CD14-positive monocyte (primary cell): ENCODE measurements around the gene ABHD12. TPM values are rescaled to one million over a fixed set of nuclear protein-coding genes. Genes with fewer than 3 reads are reported as not detected.

Experiments used
- DNase-seq, 3 donors: peaks; one replicate each; pipeline ENCODE4 v3.0.0-alpha.2; 2011 to 2022
- H2AFZ ChIP-seq: 2 replicates; pipeline ENCODE4 v1.6.0; 2012; ENCODE audit warnings: mild to moderate bottlenecking, low read depth, low read length, inconsistent platforms; ENCODE audit not compliant: insufficient read depth, poor library complexity, severe bottlenecking
- H3K27ac ChIP-seq, 2 donors: 1 replicate in 1 of 2; 2 replicates in 1 of 2; pipeline ENCODE4 v1.5.1; 2012 to 2013; ENCODE audit warnings: low read length in 2 of 2, control low read depth in 1 of 2, inconsistent platforms in 1 of 2, low read depth in 1 of 2, mild to moderate bottlenecking in 1 of 2
- H3K27me3 ChIP-seq, 2 donors: one replicate each; pipeline versions ENCODE4 v1.6.0 to v1.6.1; 2011 to 2013; ENCODE audit warnings: low read length in 2 of 2; ENCODE audit not compliant: control insufficient read depth in 2 of 2, insufficient read depth in 2 of 2
- H3K36me3 ChIP-seq, 2 donors: replicated peaks in 1 of 2; 1 replicate in 1 of 2; 2 replicates in 1 of 2; pipeline versions ENCODE4 v1.5.1 to v1.6.1; 2012 to 2013; ENCODE audit warnings: low read length in 2 of 2, control low read depth in 1 of 2, inconsistent platforms in 1 of 2, mild to moderate bottlenecking in 1 of 2; ENCODE audit not compliant: insufficient read depth in 2 of 2, control insufficient read depth in 1 of 2
- H3K4me1 ChIP-seq, 2 donors: 1 replicate in 1 of 2; 2 replicates in 1 of 2; pipeline versions ENCODE4 v1.5.1 to v1.6.1; 2012 to 2013; ENCODE audit warnings: low read length in 2 of 2, control low read depth in 1 of 2, inconsistent platforms in 1 of 2, mild to moderate bottlenecking in 1 of 2, moderate library complexity in 1 of 2; ENCODE audit not compliant: insufficient read depth in 2 of 2, control insufficient read depth in 1 of 2
- H3K4me2 ChIP-seq: replicated peaks from 2 replicates; pipeline ENCODE3; 2012; ENCODE audit warnings: low read length, moderate library complexity, mild to moderate bottlenecking; ENCODE audit not compliant: poor library complexity, severe bottlenecking; ENCODE audit errors: extremely low read depth
- H3K4me3 ChIP-seq, 3 experiments: fragments of 200-600 bp in 1 of 3; sonication (generic) in 1 of 3; replicated peaks in 1 of 3; 1 replicate in 2 of 3; 2 replicates in 1 of 3; pipeline ENCODE4 v1.5.1; 2011 to 2013; ENCODE audit warnings: low read length in 3 of 3, mild to moderate bottlenecking in 3 of 3, control low read depth in 2 of 3, low read depth in 2 of 3, inconsistent platforms in 1 of 3, moderate library complexity in 1 of 3
- H3K79me2 ChIP-seq: 2 replicates; pipeline ENCODE4 v1.6.0; 2012; ENCODE audit warnings: mild to moderate bottlenecking, control low read depth, inconsistent platforms, low read length, moderate library complexity; ENCODE audit not compliant: insufficient read depth
- H3K9ac ChIP-seq: 2 replicates; pipeline ENCODE4 v1.6.0; 2017; ENCODE audit warnings: low read length, mild to moderate bottlenecking; ENCODE audit not compliant: insufficient read depth, poor library complexity, severe bottlenecking
- H3K9me3 ChIP-seq, 2 donors: replicated peaks in 1 of 2; 1 replicate in 1 of 2; 2 replicates in 1 of 2; pipeline versions ENCODE4 v1.5.1 to v1.6.1; 2012 to 2013; ENCODE audit warnings: low read length in 2 of 2, control low read depth in 1 of 2; ENCODE audit not compliant: control insufficient read depth in 1 of 2, insufficient read depth in 1 of 2
- H4K20me1 ChIP-seq: 2 replicates; pipeline ENCODE4 v1.6.0; 2012; ENCODE audit warnings: mild to moderate bottlenecking, low read length, control low read depth, moderate library complexity; ENCODE audit not compliant: insufficient read depth
- H3K27ac Mint-ChIP-seq, 7 donors: one replicate each; pipeline ENCODE4 v1.8.0; 2020; ENCODE audit warnings: mild to moderate bottlenecking in 7 of 7, mixed read lengths in 7 of 7, moderate library complexity in 6 of 7, inconsistent platforms in 2 of 7
- H3K27me3 Mint-ChIP-seq, 3 donors: one replicate each; pipeline ENCODE4 v1.8.0; 2021 to 2022; ENCODE audit warnings: low read depth in 3 of 3, mild to moderate bottlenecking in 3 of 3, mixed read lengths in 3 of 3, moderate library complexity in 3 of 3, inconsistent platforms in 1 of 3
- H3K36me3 Mint-ChIP-seq, 2 donors: one replicate each; pipeline ENCODE4 v1.8.0; 2020; ENCODE audit warnings: mixed read lengths in 2 of 2, inconsistent platforms in 1 of 2, mild to moderate bottlenecking in 1 of 2
- H3K4me1 Mint-ChIP-seq: one replicate; pipeline ENCODE4 v1.8.0; 2020; ENCODE audit warnings: mild to moderate bottlenecking, mixed read lengths
- H3K4me3 Mint-ChIP-seq, 2 donors: one replicate each; pipeline ENCODE4 v1.8.0; 2020; ENCODE audit warnings: mild to moderate bottlenecking in 2 of 2, mixed read lengths in 2 of 2, moderate library complexity in 1 of 2
- H3K9me3 Mint-ChIP-seq, 7 donors: one replicate each; pipeline ENCODE4 v1.8.0; 2020 to 2022; ENCODE audit warnings: mixed read lengths in 7 of 7, mild to moderate bottlenecking in 6 of 7, moderate library complexity in 6 of 7, inconsistent platforms in 2 of 7
- WGBS: methylation state at CpG from one replicate; pipeline ENCODE4 v1.1.5; 2013; ENCODE audit warnings: missing lambda C conversion rate; ENCODE audit not compliant: insufficient coverage; 5-methylcytosine and 5-hydroxymethylcytosine counted together
- intact Hi-C, 2 donors: fragments of 100-400 bp; cut with micrococcal nuclease; formaldehyde crosslinking; loops; one replicate each; pipeline versions ENCODE4 v1.15.0 to v1.15.1; 2023
- polyA plus RNA-seq, 3 donors: library from polyadenylated mRNA; depleted of rRNA in 1 of 3; unstranded in 2 of 3; stranded (reverse) in 1 of 3; fragments of 300-500 nt in 2 of 3; fragments of >200 nt in 1 of 3; fragmentation: Illumina TruSeq in 2 of 3; gene quantifications; 1 replicate in 2 of 3; 2 replicates in 1 of 3; pipeline ENCODE4 v1.2.3, GENCODE V29; 2012 to 2021
- TF ChIP-seq, protein P1 (sequence below): fragments of 200-600 bp; IDR thresholded peaks from one replicate; pipeline ENCODE4 v1.8.0; 2022; ENCODE audit warnings: antibody characterized with exemption, mild to moderate bottlenecking

The ABHD12 gene
- polyA plus RNA-seq, 3 donors: 20.3 to 34.5 (median 32.1) TPM

DNA sequence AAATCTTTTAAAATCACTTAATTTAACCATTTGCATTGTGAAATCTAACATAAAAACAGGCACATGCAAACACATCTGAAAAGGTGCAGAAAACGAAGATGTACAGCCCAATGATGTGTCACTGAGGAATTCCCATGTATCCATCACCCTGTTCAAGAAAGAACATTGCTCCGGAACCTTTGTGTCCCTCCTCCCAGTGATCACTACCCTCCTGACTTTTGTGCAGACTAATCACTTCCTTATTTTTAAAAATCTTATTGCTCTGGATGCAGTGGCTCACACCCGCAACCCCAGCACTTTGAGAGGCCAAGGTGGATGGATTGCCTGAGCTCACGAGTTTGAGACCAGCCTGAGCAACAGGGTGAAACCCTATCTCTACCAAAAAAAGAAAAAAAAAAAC, 31.4 kb upstream of the ABHD12 start:
- no peak overlapping the region for H3K4me3 ChIP-seq
- H3K27me3 ChIP-seq: no peaks in the 10 kb centered on the region
- peaks cover 23 to 53% of the 10 kb centered on the region in 2 donors for H3K36me3 Mint-ChIP-seq
- no peaks in the 10 kb centered on the region for H4K20me1 ChIP-seq
- no peaks in the 10 kb centered on the region for H3K4me1 ChIP-seq
- H3K36me3 ChIP-seq: peaks cover 3 to 49% of the 10 kb centered on the region in 2 donors
- no peak overlapping the region for H3K9ac ChIP-seq
- no peaks in the 10 kb centered on the region for H3K4me1 Mint-ChIP-seq
- WGBS: 100% methylated on average over 1 of the region's 4 CpGs
- H3K79me2 ChIP-seq: no peaks in the 10 kb centered on the region
- no peak for DNase-seq
- no peak overlapping the region for H3K4me2 ChIP-seq
- no peaks in the 10 kb centered on the region for H3K9me3 ChIP-seq
- H2AFZ ChIP-seq: no peak overlapping the region
- H3K27ac ChIP-seq: no peak overlapping the region
- peak overlapping the region in 1 of 7 donors; percentile 56 for H3K27ac Mint-ChIP-seq
- TF ChIP-seq, protein P1, sequence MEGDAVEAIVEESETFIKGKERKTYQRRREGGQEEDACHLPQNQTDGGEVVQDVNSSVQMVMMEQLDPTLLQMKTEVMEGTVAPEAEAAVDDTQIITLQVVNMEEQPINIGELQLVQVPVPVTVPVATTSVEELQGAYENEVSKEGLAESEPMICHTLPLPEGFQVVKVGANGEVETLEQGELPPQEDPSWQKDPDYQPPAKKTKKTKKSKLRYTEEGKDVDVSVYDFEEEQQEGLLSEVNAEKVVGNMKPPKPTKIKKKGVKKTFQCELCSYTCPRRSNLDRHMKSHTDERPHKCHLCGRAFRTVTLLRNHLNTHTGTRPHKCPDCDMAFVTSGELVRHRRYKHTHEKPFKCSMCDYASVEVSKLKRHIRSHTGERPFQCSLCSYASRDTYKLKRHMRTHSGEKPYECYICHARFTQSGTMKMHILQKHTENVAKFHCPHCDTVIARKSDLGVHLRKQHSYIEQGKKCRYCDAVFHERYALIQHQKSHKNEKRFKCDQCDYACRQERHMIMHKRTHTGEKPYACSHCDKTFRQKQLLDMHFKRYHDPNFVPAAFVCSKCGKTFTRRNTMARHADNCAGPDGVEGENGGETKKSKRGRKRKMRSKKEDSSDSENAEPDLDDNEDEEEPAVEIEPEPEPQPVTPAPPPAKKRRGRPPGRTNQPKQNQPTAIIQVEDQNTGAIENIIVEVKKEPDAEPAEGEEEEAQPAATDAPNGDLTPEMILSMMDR: no peak
- H3K4me3 Mint-ChIP-seq: no peak overlapping the region
- peaks cover 0 to 4% (median 0%) of the 10 kb centered on the region in 7 donors for H3K9me3 Mint-ChIP-seq
- H3K27me3 Mint-ChIP-seq: no peaks in the 10 kb centered on the region
- intact Hi-C loops: no loop called here

DNA sequence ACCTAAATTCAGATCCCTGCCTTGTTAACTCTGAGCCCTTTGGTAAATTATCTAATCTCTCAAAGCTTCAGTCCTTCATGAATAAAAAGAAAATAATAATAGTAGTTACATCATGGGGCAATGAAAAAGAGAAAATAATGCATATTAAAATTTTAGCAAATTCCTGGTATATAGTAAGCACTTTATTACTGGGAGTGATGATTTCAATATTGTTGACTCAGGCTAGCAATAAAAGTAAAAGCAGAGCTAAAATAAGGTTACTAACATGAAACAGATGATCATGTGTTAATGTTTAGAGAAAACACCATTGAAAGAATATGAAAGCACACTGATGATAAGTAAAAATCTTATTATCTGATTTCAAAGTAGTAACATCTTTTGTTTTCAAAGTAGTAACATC, 30.5 kb upstream of the ABHD12 start:
- H3K79me2 ChIP-seq: no peaks in the 10 kb centered on the region
- H3K4me3 Mint-ChIP-seq: no peak overlapping the region
- H3K36me3 ChIP-seq: peaks cover 6 to 45% of the 10 kb centered on the region in 2 donors
- intact Hi-C loops: no loop called here
- H3K4me1 ChIP-seq: no peaks in the 10 kb centered on the region
- no peaks in the 10 kb centered on the region for H4K20me1 ChIP-seq
- no peak for DNase-seq
- H3K27ac Mint-ChIP-seq: no peak overlapping the region
- TF ChIP-seq, protein P1: no peak
- H3K9me3 Mint-ChIP-seq: peaks cover 0 to 2% (median 0%) of the 10 kb centered on the region in 7 donors
- H3K4me2 ChIP-seq: no peak overlapping the region
- no peaks in the 10 kb centered on the region for H3K27me3 Mint-ChIP-seq
- H2AFZ ChIP-seq: no peak overlapping the region
- no peaks in the 10 kb centered on the region for H3K4me1 Mint-ChIP-seq
- no peak overlapping the region for H3K4me3 ChIP-seq
- no peaks in the 10 kb centered on the region for H3K27me3 ChIP-seq
- H3K9ac ChIP-seq: no peak overlapping the region
- no peaks in the 10 kb centered on the region for H3K9me3 ChIP-seq
- no peak overlapping the region for H3K27ac ChIP-seq
- peaks cover 19 to 46% of the 10 kb centered on the region in 2 donors for H3K36me3 Mint-ChIP-seq
